Stimulated activated memory B cell treated with anti-CD40 and anti-IgM and Interleukin-4, amounts not matched to agents 10 μg/mL and 1 μg/mL and 100 μg/mL, for 72 hours (primary cell): Measurements from ENCODE around the gene ENPP6.
"Not testable (repeated sequence)": the region's sequence is repeated elsewhere in the genome, so short reads cannot be mapped to it uniquely, and the experiment has no call there.

Experiments
- ATAC-seq: fragments of 150-1000 bp; cut with Tn5 transposase; 2 replicates; pipeline ENCODE4 v1.10.0; 2021
- H3K27ac Mint-ChIP-seq: one replicate; pipeline ENCODE4 v1.8.0; 2022; ENCODE audit warnings: mild to moderate bottlenecking, mixed read lengths
- H3K27me3 Mint-ChIP-seq: one replicate; pipeline ENCODE4 v1.8.0; 2022; ENCODE audit warnings: mixed read lengths
- H3K36me3 Mint-ChIP-seq: one replicate; pipeline ENCODE4 v1.8.0; 2022; ENCODE audit warnings: mixed read lengths
- H3K4me1 Mint-ChIP-seq: one replicate; pipeline ENCODE4 v1.8.0; 2022; ENCODE audit warnings: mixed read lengths
- H3K4me3 Mint-ChIP-seq: one replicate; pipeline ENCODE4 v1.8.0; 2022; ENCODE audit warnings: mild to moderate bottlenecking, moderate library complexity, mixed read lengths
- H3K9me3 Mint-ChIP-seq: one replicate; pipeline ENCODE4 v1.8.0; 2022; ENCODE audit warnings: mixed read lengths

The ENPP6 gene

GRCh38 chr4:184207734-184208607 is 9.7 kb downstream of the ENPP6 start:
- H3K9me3 Mint-ChIP-seq, H3K4me3 Mint-ChIP-seq, H3K36me3 Mint-ChIP-seq, H3K4me1 Mint-ChIP-seq, ATAC-seq, H3K27ac Mint-ChIP-seq: not testable (repeated sequence)
- H3K27me3 Mint-ChIP-seq: peaks cover 46% of the 10 kb centered on the region

GRCh38 chr4:184205243-184205642 is 12.4 kb downstream of the ENPP6 start:
- Mint-ChIP-seq H3K4me1 (no peaks in the 10 kb centered on the region), H3K27ac (no peak overlapping the region), H3K4me3 (no peak overlapping the region)

GRCh38 chr4:184203300-184203699 is 14.4 kb downstream of the ENPP6 start:
- Mint-ChIP-seq H3K27me3 (peaks cover 52% of the 10 kb centered on the region), H3K36me3 (no peaks in the 10 kb centered on the region), H3K4me1 (no peaks in the 10 kb centered on the region), H3K27ac (no peak overlapping the region), H3K9me3 (no peaks in the 10 kb centered on the region), H3K4me3 (no peak overlapping the region)
- no peak for ATAC-seq

More at GRCh38 chr4:184205243-184205642, 12.4 kb downstream of the ENPP6 start:
- ATAC-seq: no peak
- Mint-ChIP-seq H3K9me3 (peaks cover 3% of the 10 kb centered on the region), H3K36me3 (no peaks in the 10 kb centered on the region), H3K27me3 (peaks cover 55% of the 10 kb centered on the region)

GRCh38 chr4:184201179-184201578 is 16.5 kb downstream of the ENPP6 start:
- H3K27ac Mint-ChIP-seq: no peak overlapping the region
- H3K4me1 Mint-ChIP-seq: no peaks in the 10 kb centered on the region
- H3K27me3 Mint-ChIP-seq: peaks cover 49% of the 10 kb centered on the region
- no peak for ATAC-seq
- no peaks in the 10 kb centered on the region for H3K9me3 Mint-ChIP-seq
- no peaks in the 10 kb centered on the region for H3K36me3 Mint-ChIP-seq
- H3K4me3 Mint-ChIP-seq: no peak overlapping the region

GRCh38 chr4:184200296-184200695 is 17.4 kb downstream of the ENPP6 start:
- peaks cover 49% of the 10 kb centered on the region for H3K27me3 Mint-ChIP-seq
- no peak overlapping the region for H3K4me3 Mint-ChIP-seq
- H3K4me1 Mint-ChIP-seq: no peaks in the 10 kb centered on the region
- no peak overlapping the region for H3K27ac Mint-ChIP-seq
- no peaks in the 10 kb centered on the region for H3K9me3 Mint-ChIP-seq
- no peak for ATAC-seq
- no peaks in the 10 kb centered on the region for H3K36me3 Mint-ChIP-seq

GRCh38 chr4:184199780-184200179 is 17.9 kb downstream of the ENPP6 start:
- Mint-ChIP-seq H3K27ac (no peak overlapping the region), H3K4me3 (no peak overlapping the region), H3K36me3 (no peaks in the 10 kb centered on the region), H3K9me3 (no peaks in the 10 kb centered on the region), H3K4me1 (no peaks in the 10 kb centered on the region), H3K27me3 (peaks cover 44% of the 10 kb centered on the region)
- ATAC-seq: no peak

- Mint-ChIP-seq H3K36me3 (no peaks in the 10 kb centered on the region), H3K4me3 (no peak overlapping the region), H3K9me3 (no peaks in the 10 kb centered on the region), H3K27ac (no peak overlapping the region), H3K4me1 (no peaks in the 10 kb centered on the region), H3K27me3 (peaks cover 35% of the 10 kb centered on the region)
- ATAC-seq: no peak
Observed at GRCh38 chr4:184198190-184198589, 19.5 kb downstream of the ENPP6 start.

- H3K36me3 Mint-ChIP-seq: no peaks in the 10 kb centered on the region
- no peaks in the 10 kb centered on the region for H3K4me1 Mint-ChIP-seq
- no peak overlapping the region for H3K27ac Mint-ChIP-seq
- no peak overlapping the region for H3K4me3 Mint-ChIP-seq
- no peak for ATAC-seq
- peaks cover 35% of the 10 kb centered on the region for H3K27me3 Mint-ChIP-seq
- no peaks in the 10 kb centered on the region for H3K9me3 Mint-ChIP-seq
Observed at GRCh38 chr4:184197536-184198082, 20.1 kb downstream of the ENPP6 start.

- H3K27me3 Mint-ChIP-seq: peaks cover 35% of the 10 kb centered on the region
- no peak overlapping the region for H3K4me3 Mint-ChIP-seq
- no peak overlapping the region for H3K27ac Mint-ChIP-seq
- no peaks in the 10 kb centered on the region for H3K36me3 Mint-ChIP-seq
- no peak for ATAC-seq
- H3K9me3 Mint-ChIP-seq: no peaks in the 10 kb centered on the region
- H3K4me1 Mint-ChIP-seq: no peaks in the 10 kb centered on the region
Observed at GRCh38 chr4:184196730-184197385, 20.8 kb downstream of the ENPP6 start.

- H3K4me1 Mint-ChIP-seq: no peaks in the 10 kb centered on the region
- no peak overlapping the region for H3K27ac Mint-ChIP-seq
- no peaks in the 10 kb centered on the region for H3K36me3 Mint-ChIP-seq
- peak; percentile 37 for ATAC-seq
- no peaks in the 10 kb centered on the region for H3K9me3 Mint-ChIP-seq
- no peak overlapping the region for H3K4me3 Mint-ChIP-seq
- H3K27me3 Mint-ChIP-seq: peaks cover 26% of the 10 kb centered on the region
Observed at GRCh38 chr4:184193556-184194525, 23.8 kb downstream of the ENPP6 start.

GRCh38 chr4:184192933-184193332 is 24.7 kb downstream of the ENPP6 start:
- no peak for ATAC-seq
- no peaks in the 10 kb centered on the region for H3K36me3 Mint-ChIP-seq
- H3K4me3 Mint-ChIP-seq: no peak overlapping the region

GRCh38 chr4:184191267-184191666 is 26.4 kb downstream of the ENPP6 start:
- H3K4me1 Mint-ChIP-seq: no peaks in the 10 kb centered on the region
- no peak for ATAC-seq
- no peak overlapping the region for H3K27ac Mint-ChIP-seq

More at GRCh38 chr4:184192933-184193332, 24.7 kb downstream of the ENPP6 start:
- Mint-ChIP-seq H3K9me3 (no peaks in the 10 kb centered on the region), H3K4me1 (no peaks in the 10 kb centered on the region), H3K27ac (no peak overlapping the region), H3K27me3 (peaks cover 24% of the 10 kb centered on the region)

GRCh38 chr4:184190711-184191110 is 27.0 kb downstream of the ENPP6 start:
- no peak overlapping the region for H3K4me3 Mint-ChIP-seq
- H3K27me3 Mint-ChIP-seq: peaks cover 13% of the 10 kb centered on the region
- no peak for ATAC-seq

More at GRCh38 chr4:184191267-184191666, 26.4 kb downstream of the ENPP6 start:
- Mint-ChIP-seq H3K27me3 (peaks cover 14% of the 10 kb centered on the region), H3K4me3 (no peak overlapping the region), H3K36me3 (no peaks in the 10 kb centered on the region), H3K9me3 (no peaks in the 10 kb centered on the region)

GRCh38 chr4:184189966-184190365 is 27.7 kb downstream of the ENPP6 start:
- H3K36me3 Mint-ChIP-seq: no peaks in the 10 kb centered on the region
- H3K9me3 Mint-ChIP-seq: no peaks in the 10 kb centered on the region
- no peak for ATAC-seq
- H3K4me3 Mint-ChIP-seq: no peak overlapping the region
- H3K27me3 Mint-ChIP-seq: peaks cover 9% of the 10 kb centered on the region
- no peak overlapping the region for H3K27ac Mint-ChIP-seq
- no peaks in the 10 kb centered on the region for H3K4me1 Mint-ChIP-seq

More at GRCh38 chr4:184190711-184191110, 27.0 kb downstream of the ENPP6 start:
- H3K27ac Mint-ChIP-seq: no peak overlapping the region
- no peaks in the 10 kb centered on the region for H3K36me3 Mint-ChIP-seq
- no peaks in the 10 kb centered on the region for H3K4me1 Mint-ChIP-seq
- no peaks in the 10 kb centered on the region for H3K9me3 Mint-ChIP-seq
